ENCODE data around the gene SVIL. TPM values are rescaled to one million over a fixed set of nuclear protein-coding genes. Genes with fewer than 3 reads are reported as not detected.
A peak's percentile ranks its signal among the peaks of the same experiment; 100 is the strongest.

SVIL gene
- total and polyA plus RNA-seq, 2 of the 13 experiments (the other 11 are each of a cell fraction or from before 2014, with no cell fraction given): 3.9 to 12.1 TPM

- WGBS (ENCODE audit: low lambda C conversion rate): 87% methylated on average over 6 of the region's 6 CpGs
- TF ChIP-seq, protein P1, sequence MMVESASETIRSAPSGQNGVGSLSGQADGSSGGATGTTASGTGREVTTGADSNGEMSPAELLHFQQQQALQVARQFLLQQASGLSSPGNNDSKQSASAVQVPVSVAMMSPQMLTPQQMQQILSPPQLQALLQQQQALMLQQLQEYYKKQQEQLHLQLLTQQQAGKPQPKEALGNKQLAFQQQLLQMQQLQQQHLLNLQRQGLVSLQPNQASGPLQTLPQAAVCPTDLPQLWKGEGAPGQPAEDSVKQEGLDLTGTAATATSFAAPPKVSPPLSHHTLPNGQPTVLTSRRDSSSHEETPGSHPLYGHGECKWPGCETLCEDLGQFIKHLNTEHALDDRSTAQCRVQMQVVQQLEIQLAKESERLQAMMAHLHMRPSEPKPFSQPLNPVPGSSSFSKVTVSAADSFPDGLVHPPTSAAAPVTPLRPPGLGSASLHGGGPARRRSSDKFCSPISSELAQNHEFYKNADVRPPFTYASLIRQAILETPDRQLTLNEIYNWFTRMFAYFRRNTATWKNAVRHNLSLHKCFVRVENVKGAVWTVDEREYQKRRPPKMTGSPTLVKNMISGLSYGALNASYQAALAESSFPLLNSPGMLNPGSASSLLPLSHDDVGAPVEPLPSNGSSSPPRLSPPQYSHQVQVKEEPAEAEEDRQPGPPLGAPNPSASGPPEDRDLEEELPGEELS (CRISPR knock-in tag; IDR thresholded peaks at IDR 0.05): no peak
- TF ChIP-seq JUND (CRISPR knock-in tag; IDR thresholded peaks at IDR 0.05) (no peak), MAZ (IDR thresholded peaks at IDR 0.05; ENCODE audit: borderline replicate concordance, low read depth, low read length) (no peak), MAZ (CRISPR knock-in tag; IDR thresholded peaks at IDR 0.05; ENCODE audit: low read depth) (no peak), TBX3 (IDR thresholded peaks at IDR 0.05; ENCODE audit: borderline replicate concordance) (no peak), ZHX2 (IDR thresholded peaks at IDR 0.05; ENCODE audit: low read depth) (no peak), ZHX2 (CRISPR knock-in tag; IDR thresholded peaks at IDR 0.05; ENCODE audit: borderline replicate concordance) (no peak), NCOA2 (CRISPR knock-in tag; IDR thresholded peaks at IDR 0.05) (no peak), ZNF629 (CRISPR knock-in tag; conservative IDR thresholded peaks at IDR 0.05) (no peak), POLR2A (IDR thresholded peaks at IDR 0.05; ENCODE audit: insufficient read depth in 1 of 2, low read depth in 2 of 2, low read length in 2 of 2) (no peak), SRF (IDR thresholded peaks at IDR 0.05; ENCODE audit: low read depth, low read length) (no peak), ZBTB20 (CRISPR knock-in tag; IDR thresholded peaks at IDR 0.05; ENCODE audit: borderline replicate concordance, low read depth) (no peak), ZBTB44 (CRISPR knock-in tag; IDR thresholded peaks at IDR 0.05) (no peak)
- TF ChIP-seq, protein P2, sequence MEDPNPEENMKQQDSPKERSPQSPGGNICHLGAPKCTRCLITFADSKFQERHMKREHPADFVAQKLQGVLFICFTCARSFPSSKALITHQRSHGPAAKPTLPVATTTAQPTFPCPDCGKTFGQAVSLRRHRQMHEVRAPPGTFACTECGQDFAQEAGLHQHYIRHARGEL (CRISPR knock-in tag; IDR thresholded peaks at IDR 0.05): no peak
- no peak overlapping the region for H3K27ac ChIP-seq (ENCODE audit: extremely low read length, insufficient read depth, low read length)
- H3K4me1 ChIP-seq (ENCODE audit: insufficient read depth, low read length): peaks cover 7% of the 10 kb centered on the region
- ATAC-seq (peak; percentile 71), FAIRE-seq (no peak), DNase-seq (ENCODE audit: low spot score) (no peak)
- no TSS peak for BruUV-seq (replicated peaks)
- POLR2A ChIA-PET: no interaction called here
- H3K9me3 ChIP-seq (ENCODE audit: low read length): no peaks in the 10 kb centered on the region
- no peak overlapping the region for H2AFZ ChIP-seq (ENCODE audit: low read length)
- H3K9ac ChIP-seq (ENCODE audit: insufficient read depth, low read depth, low read length): no peak overlapping the region
- no peak overlapping the region for H3K4me3 ChIP-seq (replicated peaks in 1 of 3; ENCODE audit: insufficient read depth in 1 of 3, low read depth in 2 of 3, low read length in 3 of 3)
- no peaks in the 10 kb centered on the region for H3K27me3 ChIP-seq (ENCODE audit: control insufficient read depth in 1 of 2, insufficient read depth in 2 of 2, low read length in 2 of 2)
- in situ Hi-C loops (cut with HindIII; ENCODE audit: extremely low pct_ligation_motif_present, low pct_unique_long_range_greater_than_20kb) (no loop called here), intact Hi-C loops (cut with micrococcal nuclease; ENCODE audit: unreplicated experiment) (no loop called here)
- CTCF ChIA-PET (ENCODE audit: low intra/inter-chr PET ratio, low total read pairs): no interaction called here
- peaks cover 5 to 6% of the 10 kb centered on the region in 2 experiments; a peak in 3 of 5 replicates for H3K36me3 ChIP-seq (replicated peaks in 1 of 2; ENCODE audit: control insufficient read depth in 1 of 2, insufficient read depth in 2 of 2, low read length in 2 of 2)
- H3K4me2 ChIP-seq (ENCODE audit: low read depth, low read length): no peak overlapping the region
- H3K79me2 ChIP-seq (ENCODE audit: insufficient read depth, low read length): no peaks in the 10 kb centered on the region
- no peaks in the 10 kb centered on the region for H4K20me1 ChIP-seq (ENCODE audit: insufficient read depth, low read length)
Measured at GRCh38 chr10:29529146-29529545, 105.6 kb downstream of the SVIL start.
